GM08714 (cell line): ENCODE data around the gene HYAL2.
"Not testable (repeated sequence)": the region's sequence is repeated elsewhere in the genome, so short reads cannot be mapped to it uniquely, and the experiment has no call there.

Source experiments
- H3K4me3 ChIP-seq: fragments of 200-500 bp; sonication (Bioruptor generic); 2 replicates; pipeline ENCODE4 v1.5.1; 2014; ENCODE audit warnings: mild to moderate bottlenecking, low read length, inconsistent platforms
- ZNF274 ChIP-seq: IDR thresholded peaks from 2 replicates; pipeline ENCODE4 v1.6.1; 2012; ENCODE audit warnings: mild to moderate bottlenecking, low read depth, low read length

HYAL2 gene

DNA sequence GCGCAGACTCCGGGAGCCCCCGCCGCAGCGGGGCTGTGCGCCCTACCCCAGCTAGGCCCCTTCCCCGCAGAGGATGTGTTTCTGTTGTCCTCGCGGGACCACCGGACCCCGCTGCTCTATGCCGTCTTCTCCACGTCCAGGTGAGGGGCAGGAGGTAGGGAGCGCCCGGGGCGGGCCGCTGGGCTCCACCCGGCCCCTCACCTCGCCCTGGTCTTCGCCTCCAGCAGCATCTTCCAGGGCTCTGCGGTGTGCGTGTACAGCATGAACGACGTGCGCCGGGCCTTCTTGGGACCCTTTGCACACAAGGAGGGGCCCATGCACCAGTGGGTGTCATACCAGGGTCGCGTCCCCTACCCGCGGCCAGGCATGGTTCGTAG lies 48.9 kb downstream of the HYAL2 start:
- H3K4me3 ChIP-seq: no peak overlapping the region
- no peak for TF ChIP-seq ZNF274

DNA sequence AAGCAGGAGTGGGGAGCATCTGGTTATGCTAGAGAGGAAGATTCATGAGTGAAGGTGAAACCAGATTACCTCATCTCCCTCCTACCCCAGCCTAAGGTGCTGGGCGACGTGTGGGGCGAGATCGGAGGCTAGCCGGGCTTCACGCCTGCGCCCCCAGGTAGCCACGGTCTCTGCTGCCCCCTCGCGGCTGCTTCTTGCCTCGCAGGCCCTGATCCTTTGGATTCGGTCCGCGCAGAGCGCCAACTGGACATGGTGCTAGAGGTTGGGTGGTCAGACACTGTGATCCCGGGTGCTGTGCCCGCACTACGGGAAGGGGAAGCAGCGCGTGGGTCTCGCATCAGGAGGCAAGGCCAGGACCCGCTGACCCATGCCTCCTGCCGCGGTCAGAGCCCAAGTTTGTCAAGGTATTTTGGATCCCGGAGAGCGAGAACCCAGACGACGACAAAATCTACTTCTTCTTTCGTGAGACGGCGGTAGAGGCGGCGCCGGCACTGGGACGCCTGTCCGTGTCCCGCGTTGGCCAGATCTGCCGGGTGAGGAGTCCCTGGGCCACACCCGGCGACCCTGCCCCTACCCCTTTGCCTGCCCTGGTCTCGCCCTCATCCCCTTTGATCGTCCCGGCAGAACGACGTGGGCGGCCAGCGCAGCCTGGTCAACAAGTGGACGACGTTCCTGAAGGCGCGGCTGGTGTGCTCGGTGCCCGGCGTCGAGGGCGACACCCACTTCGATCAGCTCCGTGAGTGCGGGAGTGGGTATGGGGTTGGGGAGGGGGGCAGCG lies 49.4 kb downstream of the HYAL2 start:
- TF ChIP-seq ZNF274: no peak
- no peak overlapping the region for H3K4me3 ChIP-seq

DNA sequence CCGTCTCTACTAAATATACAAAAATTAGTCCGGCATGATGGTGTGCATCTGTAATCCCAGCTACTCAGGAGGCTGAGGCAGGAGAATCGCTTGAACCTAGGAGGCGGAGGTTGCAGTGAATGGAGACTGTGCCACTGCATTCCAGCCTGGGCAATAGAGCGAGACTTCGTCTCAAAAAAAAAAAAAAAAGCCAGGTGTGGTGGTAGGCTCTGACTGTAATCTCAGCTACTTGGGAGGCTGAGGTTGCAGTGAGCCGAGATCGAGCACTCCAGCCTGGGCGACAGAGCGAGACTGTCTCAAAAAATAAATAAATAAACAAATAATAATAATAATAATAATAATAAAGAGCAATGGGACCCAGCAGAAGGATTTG lies 50.0 kb downstream of the HYAL2 start:
- not testable (repeated sequence) for H3K4me3 ChIP-seq

DNA sequence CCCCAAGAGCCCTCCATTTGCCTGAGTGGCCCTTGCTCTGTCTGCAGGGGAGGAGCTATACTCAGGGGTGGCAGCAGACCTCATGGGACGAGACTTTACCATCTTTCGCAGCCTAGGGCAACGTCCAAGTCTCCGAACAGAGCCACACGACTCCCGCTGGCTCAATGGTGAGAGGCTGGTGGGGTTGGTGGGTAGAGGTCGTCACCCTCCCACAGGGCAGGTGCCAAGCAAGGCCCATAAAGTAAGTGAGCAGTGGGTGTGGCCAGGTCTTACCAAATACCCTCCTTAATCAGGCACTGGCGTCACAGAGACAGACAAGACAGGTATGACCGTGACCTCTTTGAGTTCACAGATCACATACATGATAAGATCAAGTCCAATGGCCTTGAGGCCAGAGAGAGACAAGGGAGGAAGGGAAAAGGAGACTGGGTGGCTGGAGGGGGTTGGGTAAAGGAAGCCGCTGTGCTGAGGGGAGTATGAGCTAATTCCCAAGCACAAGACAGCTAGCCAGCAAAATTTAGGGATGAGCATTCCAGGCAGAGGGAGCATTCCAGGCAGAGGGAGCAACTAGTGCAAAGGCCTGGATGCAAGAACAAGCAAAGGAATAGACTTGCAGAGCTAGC lies 51.1 kb downstream of the HYAL2 start:
- no peak for TF ChIP-seq ZNF274
- H3K4me3 ChIP-seq: no peak overlapping the region

DNA sequence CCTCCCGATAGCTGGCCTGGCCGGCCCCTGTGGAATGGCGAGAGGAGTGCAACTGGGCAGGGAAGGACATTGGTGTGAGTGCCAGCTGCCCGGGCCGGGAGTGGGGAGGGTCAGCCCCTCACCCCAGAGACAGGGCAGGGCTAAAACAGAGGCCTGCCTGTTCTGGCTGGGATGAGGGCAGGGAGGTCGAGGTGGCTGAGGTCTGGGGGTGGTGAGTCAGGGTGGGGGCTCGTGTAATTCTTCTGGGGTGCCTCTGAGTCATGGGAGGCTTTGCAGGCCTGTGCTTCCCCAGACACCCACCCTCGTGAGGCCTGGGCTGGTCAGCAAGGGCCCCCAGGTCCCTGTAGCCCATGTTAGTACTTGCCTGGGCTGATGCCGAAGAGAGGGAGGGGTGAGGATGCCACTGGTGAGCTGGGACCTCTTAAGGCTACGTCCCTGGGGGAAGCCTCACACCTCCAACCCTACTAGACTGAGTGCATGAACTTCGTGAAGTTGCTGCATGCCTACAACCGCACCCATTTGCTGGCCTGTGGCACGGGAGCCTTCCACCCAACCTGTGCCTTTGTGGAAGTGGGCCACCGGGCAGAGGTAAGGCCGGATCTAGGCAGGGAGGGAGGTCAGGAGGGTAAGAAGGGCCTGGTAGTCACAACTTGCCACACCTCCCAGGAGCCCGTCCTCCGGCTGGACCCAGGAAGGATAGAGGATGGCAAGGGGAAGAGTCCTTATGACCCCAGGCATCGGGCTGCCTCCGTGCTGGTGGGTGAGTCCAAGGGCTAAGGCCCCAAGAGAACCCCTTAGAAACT lies 51.9 kb downstream of the HYAL2 start:
- no peak for TF ChIP-seq ZNF274
- H3K4me3 ChIP-seq: no peak overlapping the region

DNA sequence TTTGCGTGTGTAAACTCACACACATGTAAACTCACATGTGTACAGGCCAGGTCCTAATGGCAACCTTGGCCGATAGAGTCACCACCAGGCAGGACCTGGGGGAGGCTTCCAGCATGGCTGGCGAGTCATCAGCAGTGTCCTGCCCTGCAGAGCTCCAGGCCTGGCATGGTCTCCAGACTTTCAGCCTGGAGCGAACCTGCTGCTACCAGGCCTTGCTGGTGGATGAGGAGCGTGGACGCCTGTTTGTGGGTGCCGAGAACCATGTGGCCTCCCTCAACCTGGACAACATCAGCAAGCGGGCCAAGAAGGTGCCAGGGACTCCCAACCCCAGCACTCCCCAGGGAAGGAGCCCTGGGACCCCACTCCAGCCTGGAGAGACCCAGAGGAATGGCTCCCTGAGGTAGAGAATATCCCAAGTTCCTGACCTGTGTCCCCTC lies 52.5 kb downstream of the HYAL2 start:
- no peak overlapping the region for H3K4me3 ChIP-seq
- TF ChIP-seq ZNF274: no peak

DNA sequence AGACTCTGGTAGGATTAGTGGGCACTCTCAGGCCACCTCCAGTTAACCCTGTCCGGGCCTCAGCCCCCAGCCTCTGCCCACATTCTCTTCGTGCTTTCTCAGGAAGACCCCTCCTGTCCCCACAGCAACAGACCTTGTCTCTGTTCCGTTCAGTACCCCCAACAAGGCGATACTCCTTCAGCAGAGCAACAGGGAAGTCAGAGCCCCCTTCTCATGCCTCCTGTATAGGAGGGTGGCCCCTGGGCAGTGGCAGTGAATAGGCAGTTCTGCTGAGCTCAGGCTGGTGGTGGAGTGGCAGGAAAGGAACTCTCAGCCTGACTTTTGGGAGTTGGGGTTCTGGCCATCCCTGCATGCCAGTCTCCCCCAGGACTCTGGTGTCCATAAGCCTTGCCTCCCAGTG lies 53.1 kb downstream of the HYAL2 start:
- H3K4me3 ChIP-seq: no peak overlapping the region
- TF ChIP-seq ZNF274: no peak

DNA sequence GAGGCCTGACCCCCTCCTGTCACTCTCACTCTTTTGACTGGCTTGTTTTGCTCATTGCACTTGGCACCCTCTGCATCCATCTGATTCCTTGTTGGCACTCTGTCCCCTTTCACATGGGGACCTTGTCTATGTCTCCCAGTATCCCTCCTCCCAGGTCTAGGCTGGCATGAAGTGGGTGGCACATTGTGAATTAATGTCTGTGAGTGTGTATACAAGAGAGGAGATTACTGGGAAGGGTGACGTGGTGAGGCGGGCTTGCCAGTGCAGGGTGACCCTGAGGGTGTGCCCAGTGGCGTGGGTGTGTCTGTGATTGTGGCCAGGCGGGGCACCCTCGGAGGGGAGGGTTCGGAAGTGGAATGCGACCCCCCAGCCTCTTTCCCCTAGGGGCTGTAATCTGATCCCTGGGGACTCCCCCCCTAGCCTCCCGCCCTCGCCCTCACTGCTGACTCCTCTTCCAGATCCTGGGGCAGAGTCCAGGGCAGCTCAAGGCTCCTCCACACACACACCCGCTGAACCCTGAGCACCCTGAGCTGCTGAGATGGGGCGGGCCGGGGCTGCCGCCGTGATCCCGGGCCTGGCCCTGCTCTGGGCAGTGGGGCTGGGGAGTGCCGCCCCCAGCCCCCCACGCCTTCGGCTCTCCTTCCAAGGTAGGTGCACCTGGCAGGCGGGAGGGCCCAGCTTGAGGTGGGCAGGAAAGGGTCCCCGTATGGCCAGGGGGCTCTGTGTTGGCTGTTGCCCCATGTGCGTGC lies 53.7 kb downstream of the HYAL2 start, which contains the start of gene SEMA3B:
Gene SEMA3B, plus strand, starts transcription at position 445 of the 749 bp plus-strand sequence. Its CDS starts 94 bp downstream, at position 539.
- no peak within 1 kb of the TSS for H3K4me3 ChIP-seq
- TF ChIP-seq ZNF274: no peak

DNA sequence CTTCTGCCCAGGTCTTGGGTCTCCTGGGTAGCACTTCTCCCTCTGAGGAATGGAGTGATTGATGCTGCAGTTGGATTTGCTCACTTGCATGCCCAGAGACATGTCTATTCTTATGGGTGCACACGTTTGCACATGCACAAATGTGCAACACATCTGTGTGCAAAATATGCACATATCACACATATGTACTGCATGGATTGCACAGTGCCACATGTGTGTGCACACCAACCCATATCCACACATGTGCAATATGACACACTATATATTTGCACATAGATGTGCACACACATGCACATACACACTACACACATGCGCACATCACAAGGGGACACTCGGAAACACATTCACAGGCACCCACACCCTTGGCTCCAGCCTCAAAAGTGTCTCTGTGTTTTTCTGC lies 54.3 kb downstream of the HYAL2 start:
- no peak for TF ChIP-seq ZNF274
- H3K4me3 ChIP-seq: no peak overlapping the region
